K562 (cell line): Measurements from ENCODE around the gene PSPH. TPM values are rescaled to one million over a fixed set of nuclear protein-coding genes. Genes with fewer than 3 reads are reported as not detected.

Source experiments
- ARID1B ChIP-seq: fragments of 450-650 bp; IDR thresholded peaks from 2 replicates; pipeline ENCODE4 v1.6.1; 2016; ENCODE audit warnings: antibody characterized with exemption, mild to moderate bottlenecking, inconsistent platforms
- BHLHE40 ChIP-seq: IDR thresholded peaks from 2 replicates; pipeline ENCODE4 v1.6.1; 2011; ENCODE audit warnings: low read length, improper control_type of control experiment
- BRD9 ChIP-seq: fragments of 450-650 bp; IDR thresholded peaks from 2 replicates; pipeline ENCODE4 v1.6.1; 2018; ENCODE audit warnings: low read depth; ENCODE audit not compliant: partially characterized antibody
- CTCFL ChIP-seq: IDR thresholded peaks from 2 replicates; pipeline ENCODE4 v1.6.1; 2011; ENCODE audit warnings: borderline replicate concordance, low read depth, mild to moderate bottlenecking, moderate library complexity, low read length; ENCODE audit not compliant: insufficient read depth, poor library complexity, severe bottlenecking
- GTF2E2 ChIP-seq: fragments of 200-800 bp; sonication (Bioruptor generic); IDR thresholded peaks from 2 replicates; pipeline ENCODE4 v1.6.1; 2016; ENCODE audit warnings: missing genetic modification characterization, missing compliant biosample characterization
- IRF9 ChIP-seq: fragments of 450-650 bp; IDR thresholded peaks from 2 replicates; pipeline ENCODE4 v1.6.1; 2016; ENCODE audit warnings: missing biosample characterization, missing genetic modification characterization
- KAT7 ChIP-seq: sonication (generic); formaldehyde crosslinking; IDR thresholded peaks from 2 replicates; pipeline ENCODE4 v1.8.0; 2022; ENCODE audit warnings: missing genetic modification reagents, mild to moderate bottlenecking, borderline replicate concordance
- NFE2 ChIP-seq: IDR thresholded peaks from 2 replicates; pipeline ENCODE4 v1.6.1; 2014; ENCODE audit warnings: antibody characterized with exemption, low read depth
- NONO ChIP-seq, 2 experiments: fragments of 200-400 bp in 1 of 2; fragments of 450-650 bp in 1 of 2; formaldehyde crosslinking in 1 of 2; IDR thresholded peaks; 2 replicates each; pipeline ENCODE4 v1.6.1; 2017; ENCODE audit warnings: low read depth in 2 of 2, mild to moderate bottlenecking in 2 of 2, moderate library complexity in 2 of 2, low read length in 1 of 2
- PHF21A ChIP-seq: fragments of 450-650 bp; IDR thresholded peaks from 2 replicates; pipeline ENCODE4 v1.6.1; 2017; ENCODE audit warnings: low read depth, borderline replicate concordance
- PHF8 ChIP-seq: fragments of 200-600 bp; sonication (generic); IDR thresholded peaks from 2 replicates; pipeline ENCODE4 v1.6.1; 2012; ENCODE audit warnings: mixed run types, mild to moderate bottlenecking, inconsistent platforms, low read length, moderate library complexity, borderline replicate concordance
- PHTF2 ChIP-seq: fragments of 250-450 bp; sonication (Bioruptor Pico); IDR thresholded peaks from 2 replicates; pipeline ENCODE4 v1.5.0; 2021; ENCODE audit warnings: mild to moderate bottlenecking
- POLR2H ChIP-seq: IDR thresholded peaks from 2 replicates; pipeline ENCODE4 v1.6.1; 2016; ENCODE audit warnings: missing genetic modification characterization, low read depth, mild to moderate bottlenecking, control low read depth, missing compliant biosample characterization, moderate library complexity
- POLR3G ChIP-seq: IDR thresholded peaks from 2 replicates; pipeline ENCODE4 v1.6.1; 2011; ENCODE audit not compliant: insufficient read length, insufficient replicate concordance; ENCODE audit errors: extremely low read depth
- RBM34 ChIP-seq: fragments of 200-400 bp; formaldehyde crosslinking; IDR thresholded peaks from 2 replicates; pipeline ENCODE4 v1.6.1; 2018; ENCODE audit warnings: low read length, borderline replicate concordance; ENCODE audit not compliant: insufficient read depth
- TEAD2 ChIP-seq: fragments of 450-650 bp; IDR thresholded peaks from 2 replicates; pipeline ENCODE4 v1.6.1; 2016; ENCODE audit warnings: missing genetic modification characterization, control low read depth, missing compliant biosample characterization
- ZBTB26 ChIP-seq: fragments of 450-650 bp; formaldehyde crosslinking; IDR thresholded peaks from 2 replicates; pipeline ENCODE4 v1.4.0; 2022; ENCODE audit warnings: missing genetic modification characterization
- ZFX ChIP-seq: sonication (generic); formaldehyde crosslinking; IDR thresholded peaks from 2 replicates; pipeline ENCODE4 v1.8.0; 2022; ENCODE audit warnings: mild to moderate bottlenecking, missing genetic modification reagents, moderate library complexity
- ZNF316 ChIP-seq: fragments of 450-650 bp; IDR thresholded peaks from 2 replicates; pipeline ENCODE4 v1.6.1; 2016
- ZNF512 ChIP-seq: IDR thresholded peaks from 2 replicates; pipeline ENCODE4 v1.6.1; 2016; ENCODE audit warnings: missing genetic modification characterization, missing compliant biosample characterization
- ZSCAN29 ChIP-seq: fragments of 450-650 bp; IDR thresholded peaks from 2 replicates; pipeline ENCODE4 v1.6.1; 2017
- polyA plus RNA-seq, 8 experiments: library from polyadenylated mRNA; depleted of rRNA in 4 of 8; stranded (reverse) in 5 of 8; unstranded in 3 of 8; fragments of >200 nt; fragmentation: Nextera tagmentation in 2 of 8; fragmentation: Illumina TruSeq in 1 of 8; extraction: Ambion mirVana in 2 of 8; extraction: Trizol in 1 of 8; gene quantifications; 2 replicates each; pipeline versions ENCODE4 v1.2.1 to v1.2.3, GENCODE V29; 2011 to 2014; ENCODE audit warnings: inconsistent platforms in 1 of 8, missing spikeins in 1 of 8
- total RNA-seq, 7 experiments: library from RNA; depleted of rRNA in 6 of 7; stranded (reverse); fragments of >200 nt in 6 of 7; fragmentation: Illumina TruSeq in 2 of 7; extraction: Trizol in 2 of 7; gene quantifications; 2 replicates each; pipeline versions ENCODE4 v1.2.1 to v1.2.3, GENCODE V29; 2011 to 2021; ENCODE audit warnings: low replicate concordance in 1 of 7

Gene PSPH
- total and polyA plus RNA-seq, 9 of the 15 experiments (the other 6 are each of a cell fraction or from before 2014, with no cell fraction given) = 6.3 to 46.8 (median 20.2) TPM

- TF ChIP-seq CTCFL (peak; percentile 39), ZBTB26 (CRISPR knock-in tag) (no peak), PHF21A (peak; percentile 88), PHF8 (peak; percentile 45; the same call in 1 of the 2 replicates), ZFX (CRISPR knock-in tag) (peak; percentile 47; the same call in 1 of the 2 replicates), KAT7 (no peak), RBM34 (no peak), NONO (IDR thresholded peaks at IDR 0.05; ENCODE audit: low read depth in 2 of 2, low read length in 1 of 2) (no peak), GTF2E2 (tag) (no peak), ZNF512 (no peak), POLR3G (no peak), ZSCAN29 (no peak), TEAD2 (tag) (no peak), NFE2 (no peak), ARID1B (peak; percentile 65), BHLHE40 (peak; percentile 35; the same call in 1 of the 2 replicates), IRF9 (tag) (peak; percentile 96), PHTF2 (CRISPR knock-in tag) (no peak), ZNF316 (no peak), POLR2H (tag) (no peak), BRD9 (peak; percentile 67)
These were observed 17.4 kb downstream of the PSPH start (continued) for GRCh38 chr7:56033671-56034432.
